Activated T-cell treated with anti-CD3 and anti-CD28 coated beads, Interleukin-2, amount 50 U/mL, for 72 hours (primary cell): ENCODE measurements around the gene POLR2H. TPM values are rescaled to one million over a fixed set of nuclear protein-coding genes. Genes with fewer than 3 reads are reported as not detected.

ENCODE experiments used
- ATAC-seq, 2 donors: fragments of 150-1000 bp; cut with Tn5 transposase; replicated peaks in 1 of 2; 2 replicates each; pipeline ENCODE4 v1.10.0; 2021; ENCODE audit warnings: moderate library complexity in 2 of 2, mild to moderate bottlenecking in 1 of 2
- DNase-seq, 2 donors: peaks; one replicate each; pipeline ENCODE4 v3.0.0; 2021 to 2022; ENCODE audit warnings: mixed read lengths in 1 of 2
- H3K27ac Mint-ChIP-seq: one replicate; pipeline ENCODE4 v1.8.0; 2022; ENCODE audit warnings: mild to moderate bottlenecking, moderate library complexity, mixed read lengths
- H3K27me3 Mint-ChIP-seq: one replicate; pipeline ENCODE4 v1.8.0; 2022; ENCODE audit warnings: low read depth, mixed read lengths
- H3K36me3 Mint-ChIP-seq, 2 donors: one replicate each; pipeline ENCODE4 v1.8.0; 2022; ENCODE audit warnings: mixed read lengths in 2 of 2, mild to moderate bottlenecking in 1 of 2; ENCODE audit not compliant: insufficient read depth in 2 of 2
- H3K4me1 Mint-ChIP-seq: one replicate; pipeline ENCODE4 v1.8.0; 2022; ENCODE audit warnings: low read depth, mixed read lengths
- H3K4me3 Mint-ChIP-seq, 2 donors: one replicate each; pipeline ENCODE4 v1.8.0; 2022; ENCODE audit warnings: mild to moderate bottlenecking in 2 of 2, mixed read lengths in 2 of 2, moderate library complexity in 2 of 2
- H3K9me3 Mint-ChIP-seq, 2 donors: one replicate each; pipeline ENCODE4 v1.8.0; 2022; ENCODE audit warnings: mixed read lengths in 2 of 2
- total RNA-seq, 2 donors: library from RNA; stranded (reverse); gene quantifications; one replicate each; pipeline ENCODE4 v1.2.3, GENCODE V29; 2022

POLR2H gene
- total RNA-seq, 2 donors from 2014 or later, result 86.9 to 93.6 TPM

DNA sequence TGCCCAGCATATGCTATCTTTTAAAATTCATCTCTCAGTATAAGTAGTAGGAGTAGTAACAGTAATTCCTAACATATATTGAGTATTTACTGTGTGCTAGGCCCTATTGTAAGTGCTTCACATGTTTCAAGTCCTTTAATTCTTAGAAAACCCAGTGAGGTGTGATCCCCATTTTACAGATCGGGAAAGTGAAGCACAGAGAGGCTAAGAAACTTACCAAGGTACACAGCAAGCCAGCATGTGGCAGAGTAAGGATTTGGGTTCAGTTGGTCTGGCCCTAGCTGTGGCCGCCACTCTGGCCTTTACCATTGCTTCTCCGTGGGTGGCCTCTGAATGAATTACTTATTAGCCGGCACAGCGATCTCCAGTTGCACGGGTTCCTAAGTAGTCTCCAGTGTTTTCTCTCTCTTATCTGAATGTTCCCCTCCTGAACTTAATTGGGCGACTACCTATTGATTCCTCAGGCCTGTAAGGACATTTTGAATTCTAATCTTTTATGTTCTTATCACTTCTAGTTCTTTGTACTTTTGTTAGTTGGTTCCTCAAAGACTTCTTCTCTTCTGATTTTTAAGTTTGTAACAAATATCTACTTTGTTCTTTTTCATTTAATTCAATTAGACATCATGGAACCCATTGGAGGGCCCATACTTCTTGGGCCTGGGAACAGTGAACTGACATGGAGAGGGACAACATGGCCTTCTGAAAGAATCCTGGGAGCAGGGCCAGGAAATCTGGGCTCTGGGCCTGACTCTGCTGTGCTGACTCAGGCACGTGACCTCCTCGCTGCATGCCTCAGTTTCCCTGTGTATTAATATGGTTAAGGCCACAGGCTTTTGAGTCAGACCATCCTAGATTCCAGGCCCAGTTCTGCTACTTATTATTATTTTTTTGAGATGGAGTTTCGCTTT lies 11.7 kb upstream of the POLR2H start:
- no peak for ATAC-seq
- H3K27me3 Mint-ChIP-seq, result no peaks in the 10 kb centered on the region
- peaks cover 5% of the 10 kb centered on the region for H3K4me1 Mint-ChIP-seq

GRCh38 chr3:184350618-184351017 lies 10.9 kb upstream of the POLR2H start:
- no peaks in the 10 kb centered on the region for H3K9me3 Mint-ChIP-seq
- DNase-seq (no peak), ATAC-seq (no peak)
- H3K27me3 Mint-ChIP-seq, result no peaks in the 10 kb centered on the region
- peaks cover 5% of the 10 kb centered on the region for H3K4me1 Mint-ChIP-seq
- H3K27ac Mint-ChIP-seq, result no peak overlapping the region
- no peak overlapping the region for H3K4me3 Mint-ChIP-seq
- H3K36me3 Mint-ChIP-seq, result no peaks in the 10 kb centered on the region

More for the DNA sequence above, 11.7 kb upstream of the POLR2H start:
- no peak for DNase-seq
- Mint-ChIP-seq H3K9me3 (no peaks in the 10 kb centered on the region), H3K27ac (peak overlapping the region; percentile 25), H3K36me3 (peaks cover 0 to 1% of the 10 kb centered on the region in 2 donors), H3K4me3 (no peak overlapping the region)

DNA sequence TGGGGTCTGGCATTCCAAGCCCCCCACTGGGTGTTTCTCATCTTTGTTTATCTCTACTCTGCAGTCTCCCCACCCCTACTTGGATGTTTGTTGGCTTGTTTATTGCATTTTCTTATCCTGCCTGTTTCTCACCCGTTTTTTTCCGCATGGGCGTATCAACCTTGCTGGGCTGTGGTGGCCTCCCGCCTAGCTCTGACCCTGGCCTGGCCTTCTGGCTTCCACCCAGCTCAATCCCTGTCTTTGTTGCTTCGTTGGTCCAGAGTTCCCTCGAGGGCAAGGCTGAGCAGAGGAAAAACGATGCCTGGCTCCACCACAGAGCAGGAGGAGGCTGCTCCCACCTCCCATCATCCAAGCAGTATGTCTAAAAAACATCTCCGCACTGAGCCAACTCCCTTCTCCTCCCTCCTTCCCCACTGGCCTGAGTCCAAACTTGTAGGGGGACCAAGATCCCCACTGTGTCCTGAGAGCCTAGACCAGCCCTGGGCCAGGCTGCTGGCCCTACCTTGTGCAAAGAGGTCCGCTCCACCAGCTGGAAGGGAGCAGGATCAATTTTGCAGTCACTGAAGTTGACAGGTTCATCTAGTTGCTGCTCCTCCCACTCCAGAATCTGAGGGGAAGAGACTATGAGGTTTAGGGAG lies 9.9 kb upstream of the POLR2H start:
- no peak overlapping the region for H3K27ac Mint-ChIP-seq
- H3K4me3 Mint-ChIP-seq, result no peak overlapping the region
- H3K36me3 Mint-ChIP-seq, result no peaks in the 10 kb centered on the region
- peaks cover 5% of the 10 kb centered on the region for H3K4me1 Mint-ChIP-seq
- no peaks in the 10 kb centered on the region for H3K27me3 Mint-ChIP-seq
- H3K9me3 Mint-ChIP-seq, result no peaks in the 10 kb centered on the region
- ATAC-seq (no peak), DNase-seq (no peak)

GRCh38 chr3:184352149-184352785 lies 9.2 kb upstream of the POLR2H start:
- H3K4me1 Mint-ChIP-seq, result peaks cover 5% of the 10 kb centered on the region
- H3K27me3 Mint-ChIP-seq, result no peaks in the 10 kb centered on the region
- no peak overlapping the region for H3K4me3 Mint-ChIP-seq
- DNase-seq (no peak), ATAC-seq (no peak)
- no peaks in the 10 kb centered on the region for H3K9me3 Mint-ChIP-seq
- no peaks in the 10 kb centered on the region for H3K36me3 Mint-ChIP-seq
- no peak overlapping the region for H3K27ac Mint-ChIP-seq

DNA sequence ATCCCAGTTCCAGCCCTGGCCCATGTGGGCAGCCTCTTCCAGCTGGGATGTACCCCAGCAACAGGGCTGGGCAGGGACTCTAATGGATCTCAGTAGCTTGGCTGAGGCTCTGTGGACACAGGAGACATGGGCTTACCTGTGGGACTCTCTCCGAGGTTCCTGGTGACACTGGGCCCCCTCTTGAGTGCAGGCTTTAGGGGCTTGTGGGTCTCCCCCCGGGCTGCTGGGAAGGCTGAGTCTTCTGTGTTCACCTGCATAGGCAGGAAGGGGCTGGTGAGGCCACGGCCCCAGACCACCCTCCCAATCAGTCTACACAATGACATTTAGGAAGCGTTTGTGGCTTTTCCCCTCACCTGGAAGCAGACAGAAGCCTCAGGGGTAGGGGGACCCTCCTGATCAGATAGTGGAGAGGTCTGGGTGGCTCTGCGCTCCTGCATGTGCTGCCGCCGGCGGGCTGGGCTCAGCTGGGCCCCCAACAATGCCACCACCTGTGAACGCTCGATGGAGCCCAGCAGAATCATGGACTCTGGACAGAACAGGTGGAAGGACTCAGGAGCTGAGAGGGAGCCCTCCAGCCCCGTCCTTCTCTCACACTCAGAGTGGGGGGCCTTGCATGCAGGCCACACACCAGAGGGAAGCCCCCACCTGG lies 8.5 kb upstream of the POLR2H start:
- DNase-seq (no peak), ATAC-seq (no peak)
- H3K4me1 Mint-ChIP-seq, result peaks cover under 1% of the 10 kb centered on the region
- no peak overlapping the region for H3K27ac Mint-ChIP-seq
- H3K9me3 Mint-ChIP-seq, result no peaks in the 10 kb centered on the region
- no peaks in the 10 kb centered on the region for H3K27me3 Mint-ChIP-seq
- no peaks in the 10 kb centered on the region for H3K36me3 Mint-ChIP-seq
- H3K4me3 Mint-ChIP-seq, result no peak overlapping the region

- no peak overlapping the region for H3K4me3 Mint-ChIP-seq
- no peaks in the 10 kb centered on the region for H3K9me3 Mint-ChIP-seq
- no peaks in the 10 kb centered on the region for H3K4me1 Mint-ChIP-seq
- no peak for DNase-seq
- H3K36me3 Mint-ChIP-seq, result no peaks in the 10 kb centered on the region
- no peaks in the 10 kb centered on the region for H3K27me3 Mint-ChIP-seq
- no peak overlapping the region for H3K27ac Mint-ChIP-seq
- no peak for ATAC-seq
These were observed 8.0 kb upstream of the POLR2H start for GRCh38 chr3:184353546-184353941.

DNA sequence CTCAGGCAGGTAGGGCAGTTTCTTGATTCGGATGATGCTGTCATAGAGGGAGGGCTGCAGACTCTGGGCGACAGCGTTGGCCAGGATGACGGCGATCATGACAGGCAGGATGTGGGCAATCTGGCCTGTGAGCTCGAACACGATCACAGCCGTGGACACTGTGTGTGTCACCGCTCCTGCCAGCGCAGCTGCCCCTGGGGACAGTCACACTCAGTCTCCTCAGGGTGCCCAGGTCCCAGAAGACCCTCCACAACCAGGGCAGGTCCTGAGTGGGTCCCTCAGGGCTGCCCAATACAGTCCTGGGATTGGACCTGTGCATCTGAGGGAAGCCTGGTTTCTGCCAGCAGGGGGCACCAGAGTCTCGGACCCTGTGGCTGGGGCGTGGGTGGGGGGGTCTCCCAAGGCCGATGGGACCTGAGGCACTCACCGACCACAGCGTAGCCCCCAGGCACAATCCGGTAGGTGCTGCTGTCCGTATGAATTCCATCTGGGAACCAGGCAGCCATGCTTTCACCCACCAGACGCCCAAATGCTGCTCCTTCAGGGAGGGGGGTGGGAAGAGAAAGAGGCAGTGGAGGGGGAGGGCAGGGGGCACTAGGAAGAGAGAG lies 7.3 kb upstream of the POLR2H start:
- Mint-ChIP-seq H3K27me3 (no peaks in the 10 kb centered on the region), H3K9me3 (no peaks in the 10 kb centered on the region), H3K36me3 (no peaks in the 10 kb centered on the region), H3K4me1 (no peaks in the 10 kb centered on the region), H3K27ac (no peak overlapping the region), H3K4me3 (no peak overlapping the region)
- DNase-seq (peak; percentile 68 to 69), ATAC-seq (peak; percentile 71 to 84)

GRCh38 chr3:184354754-184355153 lies 6.8 kb upstream of the POLR2H start:
- ATAC-seq, result peak in 1 of 2 donors; percentile 4
- H3K36me3 Mint-ChIP-seq, result no peaks in the 10 kb centered on the region
- H3K9me3 Mint-ChIP-seq, result no peaks in the 10 kb centered on the region
- no peak overlapping the region for H3K27ac Mint-ChIP-seq
- H3K4me3 Mint-ChIP-seq, result no peak overlapping the region
- H3K4me1 Mint-ChIP-seq, result peaks cover under 1% of the 10 kb centered on the region
- no peak for DNase-seq
- H3K27me3 Mint-ChIP-seq, result no peaks in the 10 kb centered on the region

DNA sequence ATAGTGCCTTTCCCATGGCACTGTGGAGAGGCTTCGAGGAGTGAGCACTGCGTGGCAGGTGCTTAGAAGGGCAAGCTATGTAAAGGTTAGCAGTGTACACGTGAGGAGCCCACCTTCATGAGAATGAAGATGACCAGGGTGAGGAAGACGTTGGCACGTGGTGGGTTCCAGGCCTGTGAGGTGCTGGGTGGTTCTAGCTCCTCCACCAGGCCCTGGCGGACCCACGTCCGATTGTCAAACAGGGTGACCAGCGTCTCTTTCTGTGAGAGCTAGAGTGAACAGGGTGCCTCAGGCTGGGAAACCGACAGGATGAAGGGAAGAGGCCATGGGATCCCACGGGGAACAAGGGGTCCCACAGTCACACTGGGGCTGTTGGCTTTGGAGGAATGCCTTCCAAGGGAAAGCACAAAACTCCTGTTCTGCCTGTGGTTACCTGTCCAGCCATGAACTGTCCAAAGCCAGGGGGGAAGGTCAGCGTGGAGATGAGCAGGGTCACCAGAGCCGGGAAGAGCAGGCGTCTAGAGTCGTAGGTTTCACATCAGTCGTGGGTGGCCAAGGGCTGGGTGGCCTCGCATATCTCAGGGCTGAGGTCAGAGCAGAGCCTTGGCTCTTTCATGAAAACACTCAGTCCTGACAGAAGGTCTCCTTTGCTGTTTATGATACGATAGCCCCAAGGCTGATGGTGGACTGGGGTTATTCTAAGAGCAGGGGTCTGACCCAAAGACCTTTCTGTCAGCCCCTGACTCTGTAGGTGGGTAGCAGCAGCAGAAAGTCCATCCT lies 6.1 kb upstream of the POLR2H start:
- H3K9me3 Mint-ChIP-seq, result no peaks in the 10 kb centered on the region
- ATAC-seq (no peak), DNase-seq (no peak)
- no peak overlapping the region for H3K27ac Mint-ChIP-seq
- H3K4me1 Mint-ChIP-seq, result peaks cover 8% of the 10 kb centered on the region
- H3K27me3 Mint-ChIP-seq, result no peaks in the 10 kb centered on the region
- H3K4me3 Mint-ChIP-seq, result no peak overlapping the region
- no peaks in the 10 kb centered on the region for H3K36me3 Mint-ChIP-seq

DNA sequence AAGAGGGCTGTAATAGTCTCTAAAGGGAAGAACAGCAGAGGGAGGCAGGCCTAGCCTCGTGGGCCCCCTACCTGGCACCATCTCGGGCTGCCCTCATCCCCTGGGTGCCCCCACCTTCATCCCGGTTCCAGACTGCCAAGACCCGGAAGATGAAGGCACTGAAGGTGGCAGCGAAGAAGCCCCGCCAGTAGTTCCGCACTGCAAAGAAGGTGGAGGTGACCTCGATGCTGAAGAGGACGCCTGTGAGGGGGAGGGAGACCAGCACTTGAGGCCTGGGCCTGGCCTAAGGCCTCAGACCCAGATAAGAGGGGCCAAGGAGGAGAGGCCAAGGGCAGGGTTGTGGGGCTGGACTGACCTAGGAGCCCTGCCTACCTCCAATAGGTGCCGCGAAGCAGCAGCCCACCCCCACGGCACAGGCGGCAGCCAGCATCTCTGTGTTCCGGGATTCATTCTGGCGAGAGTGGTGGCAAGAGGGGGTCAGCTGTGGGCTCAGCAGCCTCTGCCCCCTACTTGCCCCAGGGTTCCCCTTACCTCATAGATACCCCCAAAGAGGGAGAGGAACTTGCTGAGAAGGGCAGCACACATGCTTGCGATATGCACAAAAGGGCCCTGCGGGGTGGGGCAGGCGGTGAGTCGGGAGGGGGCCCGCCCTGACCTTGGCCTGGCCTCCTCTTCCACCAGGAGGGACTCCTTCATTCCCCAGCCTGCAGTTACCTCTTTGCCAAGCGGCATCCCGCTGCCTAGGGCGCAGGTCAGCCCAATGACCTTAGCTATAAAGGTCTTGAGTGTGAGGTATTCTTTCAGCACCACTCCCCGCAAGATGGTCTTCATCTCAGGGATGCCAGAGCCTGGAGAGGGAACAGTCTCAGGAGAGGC lies 4.0 kb upstream of the POLR2H start:
- Mint-ChIP-seq H3K36me3 (peaks cover 0 to 2% of the 10 kb centered on the region in 2 donors), H3K9me3 (no peaks in the 10 kb centered on the region), H3K27ac (no peak overlapping the region), H3K4me3 (no peak overlapping the region), H3K4me1 (peaks cover 14% of the 10 kb centered on the region), H3K27me3 (no peaks in the 10 kb centered on the region)
- ATAC-seq (no peak), DNase-seq (no peak)

DNA sequence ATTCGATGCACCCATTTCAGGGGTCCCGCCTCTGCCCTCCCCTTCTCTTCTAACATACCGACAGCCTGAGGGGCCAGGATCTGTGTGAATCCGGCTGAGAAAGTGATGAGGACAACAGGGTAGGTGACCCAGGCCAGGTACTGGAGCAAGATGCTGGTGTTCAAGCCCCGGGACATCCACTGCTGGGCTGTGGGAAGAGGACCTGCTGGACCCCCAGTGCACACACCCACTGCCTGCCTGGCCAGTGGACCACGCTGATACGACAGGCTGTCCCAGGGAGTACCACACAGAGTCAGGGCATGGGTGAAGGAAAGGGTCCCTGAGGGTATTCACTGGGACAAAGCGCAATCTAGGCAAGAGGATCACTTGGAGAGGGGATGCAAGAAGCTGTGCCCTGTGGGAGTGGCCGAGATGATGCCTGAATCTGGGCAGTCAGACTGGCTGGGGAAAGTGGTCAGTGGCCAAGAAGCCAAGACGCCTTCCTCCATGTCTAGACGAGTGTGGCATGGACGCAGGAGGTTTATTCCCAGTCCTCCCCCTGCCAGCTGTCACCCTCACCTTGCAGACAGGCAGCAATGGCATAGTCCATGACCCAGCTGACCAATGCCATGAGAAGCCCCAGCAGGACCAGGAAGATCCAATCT lies 3.3 kb upstream of the POLR2H start:
- DNase-seq (no peak), ATAC-seq (no peak)
- no peak overlapping the region for H3K4me3 Mint-ChIP-seq
- H3K4me1 Mint-ChIP-seq, result peaks cover 14% of the 10 kb centered on the region
- peaks cover 0 to 2% of the 10 kb centered on the region in 2 donors for H3K36me3 Mint-ChIP-seq
- no peak overlapping the region for H3K27ac Mint-ChIP-seq
- no peaks in the 10 kb centered on the region for H3K9me3 Mint-ChIP-seq
- H3K27me3 Mint-ChIP-seq, result no peaks in the 10 kb centered on the region
